Liver (tissue), 3 donors: Measurements from ENCODE around the gene RFNG.

ENCODE experiments used
- CTCF ChIP-seq: fragments of 150-350 bp; IDR thresholded peaks from 2 replicates; pipeline ENCODE4 v1.5.1; 2017; ENCODE audit warnings: improper control_type of control experiment, low read depth, low read length; ENCODE audit not compliant: missing input control
- EGR1 ChIP-seq, 2 donors: IDR thresholded peaks; 2 replicates each; pipeline ENCODE4 v1.6.1; 2016 to 2018; ENCODE audit warnings: antibody characterized with exemption in 2 of 2, low read depth in 2 of 2
- GABPA ChIP-seq, 2 donors: IDR thresholded peaks in 1 of 2; conservative IDR thresholded peaks in 1 of 2; 2 replicates each; pipeline ENCODE4 v1.6.1; 2016; ENCODE audit warnings: antibody characterized with exemption in 2 of 2, mild to moderate bottlenecking in 1 of 2, moderate library complexity in 1 of 2
- JUND ChIP-seq, 2 donors: IDR thresholded peaks; 2 replicates each; pipeline ENCODE4 v1.6.1; 2016; ENCODE audit warnings: antibody characterized with exemption in 2 of 2
- MAX ChIP-seq: IDR thresholded peaks from 2 replicates; pipeline ENCODE4 v1.6.1; 2016; ENCODE audit warnings: antibody characterized with exemption
- NR2F2 ChIP-seq: IDR thresholded peaks from 2 replicates; pipeline ENCODE4 v1.6.1; 2016; ENCODE audit warnings: antibody characterized with exemption
- RAD21 ChIP-seq, 2 donors: IDR thresholded peaks; 2 replicates each; pipeline ENCODE4 v1.6.1; 2016; ENCODE audit warnings: antibody characterized with exemption in 2 of 2, mild to moderate bottlenecking in 2 of 2
- REST ChIP-seq: IDR thresholded peaks from 2 replicates; pipeline ENCODE4 v1.6.1; 2016; ENCODE audit warnings: antibody characterized with exemption, mild to moderate bottlenecking
- RXRA ChIP-seq, 2 donors: IDR thresholded peaks; 2 replicates each; pipeline ENCODE4 v1.6.1; 2017 to 2018; ENCODE audit warnings: antibody characterized with exemption in 2 of 2, mild to moderate bottlenecking in 1 of 2
- SP1 ChIP-seq: IDR thresholded peaks from 2 replicates; pipeline ENCODE4 v1.6.1; 2018; ENCODE audit warnings: antibody characterized with exemption, mild to moderate bottlenecking
- TAF1 ChIP-seq: conservative IDR thresholded peaks from 2 replicates; pipeline ENCODE4 v1.6.1; 2016; ENCODE audit warnings: antibody characterized with exemption, mild to moderate bottlenecking
- YY1 ChIP-seq: IDR thresholded peaks from 2 replicates; pipeline ENCODE4 v1.6.1; 2016; ENCODE audit warnings: antibody characterized with exemption, mild to moderate bottlenecking
- ZBTB33 ChIP-seq: IDR thresholded peaks from 2 replicates; pipeline ENCODE4 v1.6.1; 2016; ENCODE audit warnings: antibody characterized with exemption
- donor health status: healthy.
- donor health status: healthy.

GRCh38 chr17:82029391-82029790 lies 22.2 kb downstream of the RFNG start:
- TF ChIP-seq CTCF (no peak), SP1 (no peak), NR2F2 (no peak), GABPA (IDR thresholded peaks at IDR 0.05 in 1 of 2, conservative IDR thresholded peaks at IDR 0.05 in 1 of 2) (no peak), RAD21 (IDR thresholded peaks at IDR 0.05) (no peak), ZBTB33 (no peak), TAF1 (no peak), REST (no peak), MAX (no peak), YY1 (no peak), EGR1 (IDR thresholded peaks at IDR 0.05; ENCODE audit: low read depth in 2 of 2) (no peak), JUND (IDR thresholded peaks at IDR 0.05) (no peak), RXRA (IDR thresholded peaks at IDR 0.05) (no peak)
